Body of pancreas (tissue), 4 donors: ENCODE measurements around the gene RPL32. TPM values are rescaled to one million over a fixed set of nuclear protein-coding genes. Genes with fewer than 3 reads are reported as not detected.
"Not testable (repeated sequence)": the region's sequence is repeated elsewhere in the genome, so short reads cannot be mapped to it uniquely, and the experiment has no call there.

ENCODE experiments used
- ATAC-seq: fragments of 150-250 bp; one replicate; pipeline ENCODE4 v1.9.1; 2016
- DNase-seq, 4 donors: peaks; one replicate each; pipeline ENCODE4 v3.0.0-alpha.2; 2019
- H3K27ac ChIP-seq, 4 donors: fragments of 200-600 bp; sonication (generic); 1 replicate in 3 of 4; 2 replicates in 1 of 4; pipeline versions ENCODE4 v1.5.1 to v1.6.1; 2016 to 2019; ENCODE audit warnings: mild to moderate bottlenecking in 1 of 4, mixed read lengths in 1 of 4, moderate library complexity in 1 of 4
- H3K27me3 ChIP-seq, 2 donors: fragments of 200-600 bp; sonication (generic); one replicate each; pipeline ENCODE4 v1.6.0; 2016; ENCODE audit warnings: mild to moderate bottlenecking in 1 of 2
- H3K36me3 ChIP-seq, 2 donors: fragments of 200-600 bp; sonication (generic); replicated peaks in 1 of 2; 2 replicates each; pipeline ENCODE4 v1.5.1; 2016; ENCODE audit warnings: low read depth in 2 of 2; ENCODE audit not compliant: insufficient read depth in 1 of 2
- H3K4me1 ChIP-seq: fragments of 200-600 bp; sonication (generic); one replicate; pipeline ENCODE4 v1.6.0; 2016
- H3K4me3 ChIP-seq, 2 donors: fragments of 200-600 bp; sonication (generic); 1 replicate in 1 of 2; 2 replicates in 1 of 2; pipeline ENCODE4 v1.5.1; 2016 to 2019
- H3K9me3 ChIP-seq, 3 donors: fragments of 200-600 bp; sonication (generic); 1 replicate in 2 of 3; 2 replicates in 1 of 3; pipeline ENCODE4 v1.5.1; 2016
- CTCF ChIP-seq, 7 experiments: fragments of 450-650 bp in 4 of 7; fragments of 200-600 bp in 3 of 7; sonication (generic) in 3 of 7; IDR thresholded peaks; one replicate each; pipeline ENCODE4 v1.5.1; 2016 to 2019; ENCODE audit warnings: antibody characterized with exemption in 7 of 7
- POLR2A ChIP-seq, 3 donors: fragments of 450-650 bp; IDR thresholded peaks; one replicate each; pipeline ENCODE4 v1.6.1; 2016; ENCODE audit warnings: antibody characterized with exemption in 3 of 3, mild to moderate bottlenecking in 2 of 3
- WGBS, 2 donors: methylation state at CpG; one replicate each; pipeline ENCODE4 v1.1.5; 2017; 5-methylcytosine and 5-hydroxymethylcytosine counted together
- intact Hi-C: fragments of 100-400 bp; cut with DNase I; formaldehyde crosslinking; loops from one replicate; pipeline ENCODE4 v1.15.1; 2023
- total RNA-seq, 2 donors: library from RNA; depleted of rRNA; stranded (reverse); fragments of >200 nt; gene quantifications; one replicate each; pipeline ENCODE4 v1.1.0, GENCODE V29; 2016

RPL32 gene
- total RNA-seq, 2 donors from 2014 or later: 396 to 1,369 TPM

- Histone ChIP-seq H3K4me3 (no peak overlapping the region), H3K36me3 (no peaks in the 10 kb centered on the region), H3K27me3 (peaks cover 0 to 4% of the 10 kb centered on the region in 2 donors), H3K27ac (no peak overlapping the region), H3K9me3 (no peaks in the 10 kb centered on the region), H3K4me1 (no peaks in the 10 kb centered on the region)
- intact Hi-C loops: no loop called here
- WGBS, 2 donors: 72 to 79% methylated on average over 4 of the region's 4 CpGs
- ATAC-seq (no peak), DNase-seq (no peak)
- TF ChIP-seq CTCF (IDR thresholded peaks at IDR 0.05): no peak
- TF ChIP-seq POLR2A (IDR thresholded peaks at IDR 0.05): no peak
Observed at GRCh38 chr3:12885583-12885930, 44.2 kb upstream of the RPL32 start.

GRCh38 chr3:12884790-12885582 is 43.6 kb upstream of the RPL32 start:
- no peak for ATAC-seq
- no peaks in the 10 kb centered on the region for H3K36me3 ChIP-seq
- H3K4me1 ChIP-seq: no peaks in the 10 kb centered on the region
- peaks cover 0 to 3% of the 10 kb centered on the region in 2 donors for H3K27me3 ChIP-seq
- 83% methylated on average over 20 of the region's 20 CpGs for WGBS, 2 donors
- no peak for TF ChIP-seq CTCF (IDR thresholded peaks at IDR 0.05)
- TF ChIP-seq POLR2A (IDR thresholded peaks at IDR 0.05): no peak
- no peak for DNase-seq
- intact Hi-C loops: no loop called here
- H3K9me3 ChIP-seq: no peaks in the 10 kb centered on the region
- no peak overlapping the region for H3K27ac ChIP-seq
- H3K4me3 ChIP-seq: no peak overlapping the region

DNA sequence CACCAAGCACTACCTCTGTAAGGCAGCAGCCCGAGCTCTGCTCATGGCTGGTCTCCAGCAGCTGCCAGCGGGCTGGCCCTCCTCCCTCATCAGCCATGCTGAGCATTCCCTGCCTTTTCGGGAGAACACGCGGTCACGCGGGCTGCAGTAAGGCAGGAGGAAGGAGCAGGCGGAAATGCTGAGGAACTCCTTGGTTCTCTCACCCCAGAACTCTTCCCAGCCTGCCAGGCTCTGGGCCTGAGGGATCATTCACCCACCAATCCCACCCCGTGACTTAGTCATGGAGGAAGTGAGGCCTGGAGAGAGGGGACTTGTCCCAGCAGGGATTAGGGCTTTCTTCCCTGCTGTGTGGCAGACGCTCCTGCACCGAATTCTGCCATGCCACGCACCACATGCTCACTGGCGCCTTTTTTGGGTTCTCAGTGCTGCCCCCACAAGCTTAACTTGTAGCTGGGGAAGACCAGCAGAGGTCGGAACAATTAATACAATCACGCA is 42.9 kb upstream of the RPL32 start:
- no peaks in the 10 kb centered on the region for H3K36me3 ChIP-seq
- H3K27me3 ChIP-seq: no peaks in the 10 kb centered on the region
- 63 to 75% methylated on average over 13 to 15 of the region's 15 CpGs for WGBS, 2 donors
- TF ChIP-seq CTCF (IDR thresholded peaks at IDR 0.05): no peak
- no peak for TF ChIP-seq POLR2A (IDR thresholded peaks at IDR 0.05)
- peaks cover 1% of the 10 kb centered on the region for H3K4me1 ChIP-seq
- no peak overlapping the region for H3K4me3 ChIP-seq
- no peak for DNase-seq
- ATAC-seq: no peak
- no peak overlapping the region for H3K27ac ChIP-seq
- intact Hi-C loops: no loop called here
- H3K9me3 ChIP-seq: no peaks in the 10 kb centered on the region

GRCh38 chr3:12882336-12883310 is 41.3 kb upstream of the RPL32 start:
- H3K9me3 ChIP-seq: no peaks in the 10 kb centered on the region
- peaks cover 13% of the 10 kb centered on the region for H3K4me1 ChIP-seq
- no peak overlapping the region for H3K4me3 ChIP-seq
- H3K27me3 ChIP-seq: no peaks in the 10 kb centered on the region
- H3K27ac ChIP-seq: no peak overlapping the region
- no peaks in the 10 kb centered on the region for H3K36me3 ChIP-seq
- WGBS, 2 donors: 87 to 93% methylated on average over 29 to 33 of the region's 62 CpGs
- DNase-seq (no peak), ATAC-seq (no peak)
- intact Hi-C loops: no loop called here
- TF ChIP-seq POLR2A (IDR thresholded peaks at IDR 0.05) (no peak), CTCF (IDR thresholded peaks at IDR 0.05) (no peak)

DNA sequence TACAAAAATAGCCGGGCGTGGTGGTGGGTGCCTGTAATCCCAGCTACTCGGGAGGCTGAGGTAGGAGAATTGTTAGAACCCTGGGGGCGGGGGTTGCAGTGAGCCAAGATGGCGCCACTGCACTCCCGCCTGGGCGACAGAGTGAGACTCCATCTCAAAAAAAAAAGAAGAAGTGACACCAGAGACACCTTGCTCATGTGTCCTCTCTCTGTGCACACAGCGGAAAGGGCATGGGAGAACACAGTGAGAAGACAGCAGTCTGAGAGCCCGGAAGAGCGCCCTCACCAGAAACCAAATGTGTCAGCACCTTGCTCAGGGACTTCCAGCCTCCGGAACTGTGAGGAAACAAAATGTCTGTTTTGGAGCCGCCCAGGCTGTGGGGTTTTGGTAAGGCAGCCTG is 40.5 kb upstream of the RPL32 start:
- ATAC-seq, H3K9me3 ChIP-seq, DNase-seq, H3K27ac ChIP-seq, intact Hi-C loops, H3K27me3 ChIP-seq, H3K36me3 ChIP-seq, H3K4me3 ChIP-seq: not testable (repeated sequence)
- H3K4me1 ChIP-seq: peaks cover 13% of the 10 kb centered on the region
- WGBS, 2 donors: 91 to 92% methylated on average over 12 of the region's 12 CpGs
